ENCODE data around the gene TMEM273. TPM values are rescaled to one million over a fixed set of nuclear protein-coding genes. Genes with fewer than 3 reads are reported as not detected.

Gene TMEM273
- total RNA-seq, 1 donor from 2014 or later = 16.6 TPM

- intact Hi-C loops (cut with DNase I) = no loop called here
- no peak for DNase-seq (ENCODE audit: low spot score)
Measured at GRCh38 chr10:49178489-49179471, 9.4 kb downstream of the TMEM273 start.

- DNase-seq (ENCODE audit: low spot score) = peak; percentile 81
- intact Hi-C loops (cut with DNase I) = no loop called here
Measured at GRCh38 chr10:49177391-49178355, 10.5 kb downstream of the TMEM273 start.

DNA sequence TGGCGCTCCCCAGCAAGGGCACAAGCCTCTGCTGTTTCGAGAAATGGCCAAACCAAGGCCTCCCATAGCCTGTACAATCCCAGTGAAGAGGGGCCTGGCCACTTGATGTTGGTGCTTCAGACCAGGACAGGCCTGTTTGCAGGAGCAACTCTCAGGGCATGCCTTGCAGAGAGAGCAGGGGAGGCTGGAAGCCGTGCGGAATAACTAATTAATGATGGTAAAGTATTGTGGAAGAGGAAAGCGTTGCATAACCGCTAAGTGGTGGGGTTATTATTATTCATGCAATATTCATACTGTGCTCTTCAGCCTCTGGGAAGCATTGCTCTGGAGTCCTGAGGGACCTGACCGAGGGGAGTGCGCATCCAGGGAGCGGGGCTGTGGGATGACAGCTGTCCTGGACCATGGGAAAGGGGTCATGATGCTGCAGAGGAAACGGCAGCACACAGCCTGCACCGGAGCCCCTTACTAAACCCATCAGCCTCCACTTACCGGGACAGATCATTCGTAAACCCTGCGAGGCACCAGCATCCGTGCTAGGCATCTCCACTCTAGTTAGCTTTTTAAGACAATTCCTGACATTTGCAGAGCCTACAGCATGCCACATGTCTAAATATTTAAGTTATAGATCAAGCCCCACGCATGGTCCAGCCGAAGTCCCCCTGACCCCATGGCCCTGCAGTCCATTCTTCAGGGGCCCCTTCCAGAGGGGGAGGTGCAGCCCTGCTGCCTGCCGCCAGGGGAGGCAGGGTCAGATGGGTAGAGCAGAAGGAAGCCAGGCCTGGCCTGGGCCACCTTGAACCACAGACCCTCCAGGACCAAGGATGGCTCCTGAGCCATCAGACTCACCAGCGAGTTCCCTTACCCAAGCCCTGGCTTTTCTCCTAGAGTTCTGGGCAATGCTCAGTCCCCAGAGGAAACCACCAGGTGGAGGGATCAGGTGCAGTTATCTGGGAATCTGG, 11.6 kb downstream of the TMEM273 start:
- peak; percentile 38 for DNase-seq (ENCODE audit: low spot score)
- intact Hi-C loops (cut with DNase I) = no loop called here

- no peak for DNase-seq (ENCODE audit: low spot score)
- intact Hi-C loops (cut with DNase I) = no loop called here
Measured at GRCh38 chr10:49175587-49176309, 12.4 kb downstream of the TMEM273 start.

DNA sequence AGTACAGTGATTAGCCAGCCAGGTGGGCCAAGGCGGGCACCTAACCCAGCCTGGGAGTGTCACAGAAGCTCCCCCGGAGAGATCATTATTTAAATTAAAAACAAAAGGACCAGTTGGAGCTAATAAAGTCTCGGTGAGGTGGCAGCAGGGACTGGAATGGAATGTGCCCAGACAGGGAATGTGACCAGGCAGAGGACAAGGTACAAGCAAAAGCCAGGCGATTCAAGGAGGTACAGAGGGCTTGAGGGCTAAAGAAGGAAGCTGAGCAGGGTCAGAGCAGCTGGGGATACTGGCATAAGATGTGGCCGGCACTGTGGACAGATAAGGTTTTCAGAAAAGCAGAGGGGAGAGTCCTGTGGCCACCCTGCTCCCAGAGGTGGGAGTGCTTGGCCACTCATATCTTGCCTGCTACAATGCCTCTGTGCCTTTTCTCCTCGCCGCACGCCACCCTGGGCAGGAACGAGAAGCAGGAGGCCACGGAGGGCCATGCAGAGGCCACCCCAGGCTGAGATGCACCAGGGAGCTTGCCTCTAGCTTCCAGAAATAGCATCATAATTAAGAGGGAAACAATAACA, 13.2 kb downstream of the TMEM273 start:
- intact Hi-C loops (cut with DNase I) = no loop called here
- no peak for DNase-seq (ENCODE audit: low spot score)

GRCh38 chr10:49174261-49174925, 13.8 kb downstream of the TMEM273 start:
- intact Hi-C loops (cut with DNase I) = no loop called here
- DNase-seq (ENCODE audit: low spot score) = no peak

DNA sequence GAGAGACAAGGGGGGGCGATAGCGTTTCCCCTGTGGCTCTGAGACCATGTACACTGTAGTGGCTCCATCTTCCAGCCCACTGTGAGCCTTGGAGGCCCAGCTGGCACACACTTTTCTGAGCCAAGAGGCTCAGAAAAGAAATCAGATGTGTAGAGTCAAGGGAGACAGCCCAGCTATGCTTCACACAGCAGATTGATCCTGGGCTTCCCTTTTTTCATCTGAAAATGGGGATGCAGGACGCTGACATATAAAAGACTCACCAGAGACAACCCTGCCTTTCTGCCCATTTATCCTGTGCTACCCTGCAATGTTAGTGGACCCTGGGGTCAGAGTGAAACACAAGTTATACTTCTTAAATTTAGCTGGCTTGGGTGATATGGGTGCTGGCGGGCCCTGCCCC, 14.3 kb downstream of the TMEM273 start:
- intact Hi-C loops (cut with DNase I) = no loop called here
- DNase-seq (ENCODE audit: low spot score) = no peak

- intact Hi-C loops (cut with DNase I) = no loop called here
Measured at GRCh38 chr10:49173201-49173772, 14.9 kb downstream of the TMEM273 start.

DNA sequence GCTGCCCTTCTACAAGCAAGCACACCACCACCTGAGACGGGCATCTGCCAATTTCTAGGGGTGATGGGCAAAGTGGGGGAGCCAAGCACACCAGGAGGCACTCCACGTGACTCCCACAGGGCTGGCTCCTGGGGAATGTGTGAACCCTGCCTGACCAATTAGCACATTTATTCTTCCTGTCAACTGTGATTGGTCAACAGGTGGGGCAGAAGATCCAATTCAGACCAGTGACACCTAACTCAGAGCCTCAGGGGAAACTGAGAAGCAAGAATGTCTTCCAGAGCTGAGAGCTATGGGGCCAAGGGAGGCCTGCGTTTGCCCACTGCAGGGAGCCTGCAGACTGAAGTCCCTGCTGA, 15.4 kb downstream of the TMEM273 start:
- no peak for DNase-seq (ENCODE audit: low spot score)
- intact Hi-C loops (cut with DNase I) = no loop called here

More at GRCh38 chr10:49173201-49173772, 14.9 kb downstream of the TMEM273 start:
- DNase-seq (ENCODE audit: low spot score) = no peak

DNA sequence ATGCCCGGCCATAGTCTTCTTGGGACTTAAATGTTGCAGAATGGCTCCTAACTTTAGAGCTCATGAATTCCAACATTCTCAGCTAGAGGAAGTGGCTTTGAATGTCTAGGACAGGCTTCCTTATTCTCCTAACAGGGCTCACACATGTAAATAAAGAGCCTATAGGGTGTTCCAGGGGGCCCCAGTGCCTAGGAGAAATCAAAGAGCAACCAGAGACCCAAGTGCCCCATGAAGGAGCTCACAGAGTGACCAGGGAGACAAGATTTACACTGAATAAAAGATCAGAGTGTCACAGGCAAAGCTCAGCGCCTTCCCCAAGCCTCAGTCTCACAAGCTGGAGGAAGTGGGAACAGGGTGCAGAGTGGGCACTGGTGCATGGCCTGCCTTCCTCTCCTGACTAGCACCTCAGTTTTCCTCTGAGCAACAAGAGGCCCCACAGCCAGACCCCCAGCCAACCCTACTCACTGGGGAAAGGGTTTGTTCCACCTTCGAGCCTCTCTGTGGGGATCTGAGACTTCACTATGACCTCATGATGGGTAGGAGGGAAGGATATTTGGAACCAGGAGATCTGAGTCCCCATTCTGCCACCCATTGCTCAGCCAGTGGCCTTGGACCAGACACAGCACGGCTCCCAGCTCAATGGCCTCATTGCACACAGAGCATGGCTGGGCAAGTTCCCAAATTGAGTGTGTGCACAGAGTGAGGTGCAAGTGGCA, 16.0 kb downstream of the TMEM273 start:
- DNase-seq (ENCODE audit: low spot score) = no peak
- intact Hi-C loops (cut with DNase I) = no loop called here

DNA sequence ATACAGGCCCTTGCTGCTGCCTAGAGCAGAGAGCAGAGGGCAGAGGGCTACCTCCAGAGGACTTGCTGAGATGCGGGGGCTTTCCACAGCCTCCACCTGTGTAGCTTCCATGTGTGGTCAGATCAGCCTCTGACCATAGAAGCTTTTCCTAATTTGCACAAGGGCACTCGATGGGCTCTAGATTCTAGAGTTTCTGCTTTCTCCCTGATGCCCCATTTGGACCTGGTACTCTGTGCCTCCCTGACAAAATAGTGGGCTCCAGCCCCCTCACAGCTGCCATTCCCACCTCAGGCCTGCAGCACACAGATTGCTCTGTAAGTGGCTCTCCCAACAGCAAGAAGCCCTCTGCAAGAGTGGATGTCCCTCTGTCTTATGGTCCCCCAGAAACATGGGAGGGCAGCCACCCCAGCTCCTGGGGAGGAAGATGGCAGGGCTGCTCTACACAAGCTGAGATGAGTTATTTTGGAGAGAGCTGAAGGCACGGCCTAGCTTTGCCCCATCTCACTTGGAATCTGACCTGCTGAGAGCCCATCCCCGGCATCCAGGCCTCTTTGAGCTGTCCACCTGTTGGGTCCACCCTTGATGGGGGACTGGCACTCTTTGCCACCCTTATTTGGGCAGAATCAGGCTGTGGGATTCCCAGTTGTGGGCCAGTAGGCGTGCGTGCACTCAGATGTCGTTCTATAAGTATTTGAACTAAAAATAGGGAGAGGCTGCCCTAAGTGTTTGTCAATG, 16.7 kb downstream of the TMEM273 start:
- DNase-seq (ENCODE audit: low spot score) = no peak
- intact Hi-C loops (cut with DNase I) = no loop called here

- no peak for DNase-seq (ENCODE audit: low spot score)
- intact Hi-C loops (cut with DNase I) = no loop called here
Measured at GRCh38 chr10:49170632-49171325, 17.4 kb downstream of the TMEM273 start.

DNA sequence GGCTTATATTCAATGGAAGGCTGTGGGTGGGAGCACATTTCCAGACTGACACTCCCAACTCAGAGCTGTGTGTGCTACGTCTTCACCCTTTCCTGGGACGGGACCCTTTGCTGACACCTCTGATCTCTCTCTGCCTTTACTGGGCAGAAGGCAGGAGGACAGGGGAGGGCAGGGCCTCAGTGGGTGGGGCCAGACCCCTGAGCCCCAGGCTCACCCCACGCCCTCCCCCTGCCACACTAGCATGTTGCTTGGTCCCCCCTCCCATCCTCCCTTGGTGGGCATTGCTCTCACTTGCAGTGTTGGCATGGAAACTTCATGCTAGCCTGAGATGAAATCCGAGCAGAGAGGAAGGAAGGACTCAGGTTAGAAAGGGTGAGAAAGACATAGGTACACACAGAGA, 18.4 kb downstream of the TMEM273 start:
- intact Hi-C loops (cut with DNase I) = loop anchor here (10.0 kb wide), 1 partner anchor 285 kb away; no protein-coding TSS in a partner anchor
- no peak for DNase-seq (ENCODE audit: low spot score)

- intact Hi-C loops (cut with DNase I) = loop anchor here (10.0 kb wide), 1 partner anchor 284 kb away; no protein-coding TSS in a partner anchor
- DNase-seq (ENCODE audit: low spot score) = no peak
Measured at GRCh38 chr10:49168831-49169500, 19.2 kb downstream of the TMEM273 start.

DNA sequence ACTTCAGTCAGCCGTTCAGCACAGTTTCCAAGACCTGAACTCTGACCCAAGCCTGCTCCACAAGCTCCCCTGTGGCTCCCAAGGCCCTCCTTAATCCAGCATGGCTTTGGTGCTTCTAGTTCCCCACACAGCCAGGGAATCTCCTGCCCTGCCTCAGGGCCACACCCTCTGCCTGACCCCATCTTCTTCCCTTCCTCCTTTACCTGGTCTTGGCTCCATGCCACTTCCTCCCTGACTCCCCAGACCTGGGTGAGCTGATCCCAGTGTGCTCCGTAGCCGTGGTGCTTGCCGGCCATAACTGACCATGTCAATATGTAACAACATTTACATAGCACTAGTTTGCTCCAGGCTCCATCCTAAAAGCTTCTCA, 20.0 kb downstream of the TMEM273 start:
- DNase-seq (ENCODE audit: low spot score) = no peak
- intact Hi-C loops (cut with DNase I) = loop anchor here (10.0 kb wide), 1 partner anchor 283 kb away; no protein-coding TSS in a partner anchor

Data from cardiac septum (tissue), 1 donor.